Common myeloid progenitor, CD34-positive (primary cell): Measurements from ENCODE around the gene RND1.

Experiments used
- CTCF ChIA-PET: fragments of 350-600 bp; sonication (Branson Sonifier 250); formaldehyde crosslinking; loops from one replicate; lab custom pipeline; 2021; ENCODE audit warnings: antibody characterized with exemption; lab: Charles Lee
- POLR2A ChIA-PET: fragments of 350-600 bp; sonication (Branson Sonifier 250); formaldehyde crosslinking; loops from one replicate; lab custom pipeline; 2021; ENCODE audit warnings: antibody characterized with exemption; lab: Charles Lee
- DNase-seq, 3 donors: peaks; one replicate each; pipeline versions ENCODE4 v3.0.0 to v3.0.0-alpha.2; 2013
- H3K27ac ChIP-seq, 2 experiments: 1 replicate in 1 of 2; 2 replicates in 1 of 2; pipeline ENCODE4 v1.7.0; 2013; ENCODE audit warnings: inconsistent platforms in 2 of 2, low read length in 2 of 2, mild to moderate bottlenecking in 2 of 2, low read depth in 1 of 2, moderate library complexity in 1 of 2; ENCODE audit not compliant: severe bottlenecking in 2 of 2, insufficient read depth in 1 of 2, poor library complexity in 1 of 2
- H3K27me3 ChIP-seq, 5 experiments: replicated peaks in 2 of 5; 1 replicate in 3 of 5; 2 replicates in 2 of 5; pipeline versions ENCODE4 v1.6.1 to v1.7.0; 2013; ENCODE audit warnings: low read length in 4 of 5, mild to moderate bottlenecking in 2 of 5, moderate library complexity in 2 of 5, inconsistent platforms in 1 of 5; ENCODE audit not compliant: insufficient read depth in 5 of 5, control insufficient read depth in 4 of 5
- H3K36me3 ChIP-seq, 4 experiments: 1 replicate in 2 of 4; 2 replicates in 2 of 4; pipeline versions ENCODE4 v1.6.1 to v1.7.0; 2013; ENCODE audit warnings: low read length in 3 of 4, control low read depth in 1 of 4, mild to moderate bottlenecking in 1 of 4; ENCODE audit not compliant: control insufficient read depth in 4 of 4, insufficient read depth in 4 of 4
- H3K4me1 ChIP-seq, 4 experiments: 1 replicate in 3 of 4; 2 replicates in 1 of 4; pipeline versions ENCODE4 v1.6.1 to v1.7.1; 2013; ENCODE audit warnings: low read length in 3 of 4, mild to moderate bottlenecking in 3 of 4, control low read depth in 1 of 4, inconsistent platforms in 1 of 4, moderate library complexity in 1 of 4; ENCODE audit not compliant: control insufficient read depth in 4 of 4, insufficient read depth in 4 of 4; ENCODE audit errors: control extremely low read depth in 1 of 4
- H3K4me3 ChIP-seq, 7 experiments: 1 replicate in 4 of 7; 2 replicates in 3 of 7; pipeline versions ENCODE4 v1.5.1 to v1.7.0; 2013; ENCODE audit warnings: mild to moderate bottlenecking in 7 of 7, low read length in 6 of 7, moderate library complexity in 6 of 7, inconsistent platforms in 2 of 7, low read depth in 2 of 7, control low read depth in 1 of 7; ENCODE audit not compliant: insufficient read depth in 4 of 7, control insufficient read depth in 1 of 7; ENCODE audit errors: extremely low read depth in 1 of 7
- H3K9me3 ChIP-seq, 5 experiments: 1 replicate in 4 of 5; 2 replicates in 1 of 5; pipeline versions ENCODE4 v1.6.1 to v1.7.1; 2013; ENCODE audit warnings: low read length in 4 of 5, mild to moderate bottlenecking in 2 of 5, inconsistent platforms in 1 of 5, low read depth in 1 of 5, moderate library complexity in 1 of 5; ENCODE audit not compliant: control insufficient read depth in 4 of 5, insufficient read depth in 2 of 5; ENCODE audit errors: control extremely low read depth in 1 of 5
- WGBS: methylation state at CpG from one replicate; pipeline ENCODE4 v1.1.5; 2013; ENCODE audit not compliant: insufficient coverage; 5-methylcytosine and 5-hydroxymethylcytosine counted together

Gene RND1

GRCh38 chr12:48901278-48901677, 35.6 kb upstream of the RND1 start:
- H3K4me3 ChIP-seq, result no peak overlapping the region
- H3K27me3 ChIP-seq, result peaks cover 0 to 2% (median 0%) of the 10 kb centered on the region in 5 experiments
- no peaks in the 10 kb centered on the region for H3K36me3 ChIP-seq
- H3K9me3 ChIP-seq, result no peaks in the 10 kb centered on the region
- no CpG with 5 or more reads among the region's 2 CpGs for WGBS
- no peak overlapping the region for H3K27ac ChIP-seq
- ChIA-PET POLR2A (interaction anchor here (0.7 kb wide), 1 partner anchor 18 kb away, joined by 3 read pairs; no protein-coding TSS in a partner anchor), CTCF (interaction anchor here (0.9 to 6.3 kb wide), 10 partner anchors 9 to 93 kb away, joined by 3 to 54 read pairs (median 10); partner anchors contain the start of genes DDX23 and FKBP11)
- peaks cover 0 to 13% (median 12%) of the 10 kb centered on the region in 4 experiments for H3K4me1 ChIP-seq
- no peak for DNase-seq

DNA sequence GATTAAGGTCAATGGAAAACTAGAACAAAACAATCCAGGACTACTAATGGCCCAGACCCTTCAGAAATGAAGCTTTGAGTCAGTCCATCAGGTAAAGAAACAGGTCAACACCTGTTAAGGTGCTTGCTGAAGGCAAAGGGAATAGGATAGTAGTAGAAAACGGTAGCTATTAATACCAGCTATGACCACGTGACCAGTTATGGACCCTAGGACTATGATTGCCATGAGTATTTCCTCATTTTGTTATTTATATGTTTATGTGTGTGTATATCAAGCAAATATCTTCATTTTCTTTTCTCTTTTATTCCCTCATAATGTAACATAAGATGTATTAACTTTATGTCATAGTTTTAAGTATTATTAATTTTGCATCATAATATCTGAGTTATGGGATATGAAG, 34.0 kb upstream of the RND1 start:
- 67% methylated on average over 1 of the region's 2 CpGs for WGBS
- H3K36me3 ChIP-seq, result no peaks in the 10 kb centered on the region
- ChIA-PET POLR2A (no interaction called here), CTCF (interaction anchor here (0.6 to 6.3 kb wide), 8 partner anchors 9 to 95 kb away, joined by 3 to 54 read pairs (median 7); no protein-coding TSS in a partner anchor)
- no peak overlapping the region for H3K27ac ChIP-seq
- peaks cover 0 to 13% (median 12%) of the 10 kb centered on the region in 4 experiments for H3K4me1 ChIP-seq
- H3K9me3 ChIP-seq, result no peaks in the 10 kb centered on the region
- peaks cover 0 to 2% (median 0%) of the 10 kb centered on the region in 5 experiments for H3K27me3 ChIP-seq
- DNase-seq, result no peak
- H3K4me3 ChIP-seq, result no peak overlapping the region

DNA sequence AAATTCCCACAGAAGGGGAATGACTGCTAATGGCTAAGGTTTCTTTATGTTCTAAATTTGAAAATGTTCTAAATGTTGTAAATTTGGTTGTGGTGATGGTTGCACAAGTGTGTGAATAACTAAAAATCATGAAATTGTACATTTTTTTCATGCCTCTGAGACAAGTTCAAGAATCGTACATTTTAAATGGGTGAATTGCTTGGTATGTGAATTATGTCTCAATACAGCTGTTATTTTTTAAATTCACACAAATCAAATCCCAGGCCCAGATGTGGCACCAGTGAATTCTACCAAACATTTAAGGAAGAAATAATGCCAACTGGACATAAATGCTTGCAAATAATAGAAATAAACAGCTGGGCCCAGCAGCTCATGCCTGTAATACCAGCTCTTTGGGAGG, 28.6 kb upstream of the RND1 start:
- ChIA-PET CTCF (interaction anchor here (0.9 to 3.2 kb wide), 5 partner anchors 9 to 41 kb away, joined by 3 to 14 read pairs (median 3); a partner anchor contains a TSS), POLR2A (no interaction called here)
- no peak for DNase-seq
- Histone ChIP-seq H3K4me3 (no peak overlapping the region), H3K27ac (no peak overlapping the region), H3K36me3 (no peaks in the 10 kb centered on the region), H3K9me3 (no peaks in the 10 kb centered on the region), H3K27me3 (peaks cover 3 to 20% (median 5%) of the 10 kb centered on the region in 5 experiments), H3K4me1 (peaks cover 0 to 7% (median 2%) of the 10 kb centered on the region in 4 experiments)
- no CpG with 5 or more reads among the region's 1 CpG for WGBS

DNA sequence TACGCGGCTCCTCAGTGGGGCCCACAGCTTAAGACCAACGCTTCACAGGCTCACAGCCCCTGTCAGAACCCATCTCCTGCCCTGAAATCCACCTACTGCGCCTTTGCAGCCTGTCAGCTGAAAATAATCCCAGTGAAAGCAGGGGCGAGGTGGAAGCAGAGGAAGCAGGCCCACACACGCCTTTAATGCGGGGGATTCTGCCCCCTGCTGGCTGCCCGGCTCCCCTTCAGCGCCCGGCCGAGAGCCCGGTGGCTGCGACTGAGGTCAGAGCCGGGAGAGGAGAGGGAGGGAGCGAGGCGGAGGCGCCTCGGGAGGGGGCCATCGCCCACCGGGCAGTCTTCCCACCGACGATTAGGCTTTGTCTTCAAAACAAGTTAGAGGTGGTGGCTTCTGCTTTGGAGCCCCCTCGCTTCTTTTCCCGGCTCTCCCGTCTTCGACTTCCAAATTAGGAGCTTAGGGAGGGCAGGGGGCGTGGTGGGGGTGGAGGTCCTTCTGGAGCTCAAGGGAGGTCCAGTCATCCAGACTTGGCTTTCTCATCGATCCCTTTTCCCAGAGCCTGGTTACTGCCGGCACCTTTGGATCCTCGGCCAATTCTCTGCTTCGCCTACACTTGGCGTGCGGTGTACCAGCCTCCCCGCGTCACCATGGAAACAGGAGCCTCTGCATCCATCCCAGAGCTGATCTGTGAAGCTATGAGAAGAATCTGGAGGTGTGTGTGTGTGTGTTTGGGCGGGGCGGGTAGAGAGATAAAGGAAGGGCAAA, 25.2 kb upstream of the RND1 start:
- H3K36me3 ChIP-seq, result no peaks in the 10 kb centered on the region
- CTCF ChIA-PET, result interaction anchor here (0.6 to 5.6 kb wide), 32 partner anchors 8 to 544 kb away, joined by 3 to 189 read pairs (median 5); partner anchors contain the start of genes DDX23, RND1 and WNT1
- H3K9me3 ChIP-seq, result no peaks in the 10 kb centered on the region
- POLR2A ChIA-PET, result interaction anchor here (0.8 kb wide), 1 partner anchor 32 kb away, joined by 4 read pairs; no protein-coding TSS in a partner anchor
- peak; percentile 60 to 73 (median 67) for DNase-seq
- no peak overlapping the region for H3K27ac ChIP-seq
- WGBS, result 5% methylated on average over 24 of the region's 37 CpGs
- H3K4me3 ChIP-seq, result peak overlapping the region in 2 of 7 experiments; percentile 22 to 50
- peaks cover 0 to 7% (median 2%) of the 10 kb centered on the region in 4 experiments for H3K4me1 ChIP-seq
- H3K27me3 ChIP-seq, result peaks cover 3 to 18% (median 5%) of the 10 kb centered on the region in 5 experiments

DNA sequence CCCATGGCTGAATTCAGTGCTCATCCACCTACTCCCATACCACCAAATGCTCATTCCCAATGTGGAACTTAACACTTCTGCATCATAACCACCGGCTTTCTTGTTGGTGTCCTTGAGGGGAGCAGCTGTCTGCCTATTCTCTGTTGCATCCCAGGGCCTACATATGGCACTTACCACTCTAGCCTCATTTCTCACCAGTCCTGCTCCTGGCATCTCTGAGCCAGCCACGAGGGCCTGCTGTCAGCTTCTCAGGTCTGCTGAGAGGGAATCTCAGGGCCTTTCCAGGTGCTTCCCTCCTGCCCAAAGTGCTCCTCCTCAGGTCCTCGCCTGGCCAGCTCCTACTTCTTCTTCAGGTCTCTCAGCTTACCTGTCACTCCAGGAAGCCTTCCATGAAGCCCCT, 24.0 kb upstream of the RND1 start:
- POLR2A ChIA-PET, result no interaction called here

GRCh38 chr12:48883305-48884161, 17.9 kb upstream of the RND1 start:
- H3K27ac ChIP-seq, result no peak overlapping the region
- POLR2A ChIA-PET, result interaction anchor here (0.6 to 1.1 kb wide), 2 partner anchors 17 to 69 kb away, joined by 3 to 4 read pairs; no protein-coding TSS in a partner anchor

More for the DNA sequence above, 24.0 kb upstream of the RND1 start:
- no peak for DNase-seq
- CTCF ChIA-PET, result interaction anchor here (0.8 to 5.6 kb wide), 20 partner anchors 8 to 94 kb away, joined by 3 to 189 read pairs (median 6); partner anchors contain the start of genes DDX23, RND1 and WNT1
- Histone ChIP-seq H3K4me1 (peaks cover 0 to 7% (median 2%) of the 10 kb centered on the region in 4 experiments), H3K27ac (no peak overlapping the region), H3K27me3 (peaks cover 3 to 18% (median 5%) of the 10 kb centered on the region in 5 experiments), H3K4me3 (no peak overlapping the region), H3K9me3 (no peaks in the 10 kb centered on the region), H3K36me3 (no peaks in the 10 kb centered on the region)
- WGBS, result 92% methylated on average over 3 of the region's 3 CpGs

More at GRCh38 chr12:48883305-48884161, 17.9 kb upstream of the RND1 start:
- H3K9me3 ChIP-seq, result no peaks in the 10 kb centered on the region
- CTCF ChIA-PET, result interaction anchor here (0.8 to 7.0 kb wide), 7 partner anchors 13 to 69 kb away, joined by 3 to 45 read pairs (median 5); no protein-coding TSS in a partner anchor
- H3K36me3 ChIP-seq, result no peaks in the 10 kb centered on the region
- no peak for DNase-seq
- 92% methylated on average over 12 of the region's 13 CpGs for WGBS
- no peak overlapping the region for H3K4me3 ChIP-seq
- H3K27me3 ChIP-seq, result peaks cover 0 to 23% (median 9%) of the 10 kb centered on the region in 5 experiments
- peaks cover 0 to 12% (median 6%) of the 10 kb centered on the region in 4 experiments for H3K4me1 ChIP-seq
